Smooth muscle cell (in vitro differentiated cells): ENCODE data around the gene TAF4. TPM values are rescaled to one million over a fixed set of nuclear protein-coding genes. Genes with fewer than 3 reads are reported as not detected.

Experiments
- DNase-seq: peaks from one replicate; lab custom pipeline; 2025; ENCODE audit not compliant: unreplicated experiment; lab: John Stamatoyannopoulos, UW
- H2AFZ ChIP-seq: fragments of 200-600 bp; sonication (generic); 2 replicates; pipeline ENCODE4 v1.6.0; 2016; ENCODE audit warnings: antibody characterized with exemption, low read depth, mild to moderate bottlenecking
- H3F3A ChIP-seq: fragments of 200-600 bp; sonication (generic); 2 replicates; pipeline ENCODE4 v1.6.0; 2017; ENCODE audit warnings: antibody characterized with exemption, low read depth
- H3K27ac ChIP-seq: fragments of 200-600 bp; sonication (generic); 2 replicates; pipeline ENCODE4 v1.5.1; 2016; ENCODE audit warnings: low read depth, mild to moderate bottlenecking
- H3K27me3 ChIP-seq: fragments of 200-600 bp; sonication (generic); 2 replicates; pipeline ENCODE4 v1.6.1; 2016; ENCODE audit warnings: low read depth, mild to moderate bottlenecking
- H3K36me3 ChIP-seq: fragments of 200-600 bp; sonication (generic); 2 replicates; pipeline ENCODE4 v1.5.1; 2016; ENCODE audit warnings: low read depth
- H3K4me1 ChIP-seq: fragments of 200-600 bp; sonication (generic); 2 replicates; pipeline ENCODE4 v1.5.1; 2016; ENCODE audit warnings: low read depth
- H3K4me2 ChIP-seq: fragments of 200-600 bp; sonication (generic); 2 replicates; pipeline ENCODE4 v1.6.0; 2016; ENCODE audit warnings: mild to moderate bottlenecking
- H3K4me3 ChIP-seq: fragments of 200-600 bp; sonication (generic); 2 replicates; pipeline ENCODE4 v1.5.1; 2016; ENCODE audit warnings: mild to moderate bottlenecking
- H3K79me2 ChIP-seq: fragments of 200-600 bp; sonication (generic); 2 replicates; pipeline ENCODE4 v1.6.0; 2016; ENCODE audit warnings: low read depth, mild to moderate bottlenecking
- H3K9ac ChIP-seq: fragments of 200-600 bp; sonication (generic); 2 replicates; pipeline ENCODE4 v1.6.0; 2016; ENCODE audit warnings: low read depth
- H3K9me3 ChIP-seq: fragments of 200-600 bp; sonication (generic); replicated peaks from 2 replicates; pipeline ENCODE4 v1.5.1; 2016; ENCODE audit warnings: low read depth
- H4K20me1 ChIP-seq: fragments of 200-600 bp; sonication (generic); 2 replicates; pipeline ENCODE4 v1.6.0; 2016; ENCODE audit warnings: low read depth
- WGBS: methylation state at CpG from one replicate; pipeline ENCODE4 v1.1.7; 2016; ENCODE audit warnings: low lambda C conversion rate; 5-methylcytosine and 5-hydroxymethylcytosine counted together
- polyA plus RNA-seq: library from polyadenylated mRNA; unstranded; fragments of >200 nt; fragmentation: Nextera tagmentation; extraction: Ambion mirVana; gene quantifications from 2 replicates; pipeline ENCODE4 v1.2.1, GENCODE V29; 2016
- total RNA-seq: library from RNA; depleted of rRNA; stranded (reverse); fragments of >200 nt; gene quantifications from 2 replicates; pipeline ENCODE4 v1.2.3, GENCODE V29; 2014
- TF ChIP-seq, protein P1 (sequence below): fragments of 200-600 bp; sonication (generic); IDR thresholded peaks from 2 replicates; pipeline ENCODE4 v1.5.1; 2017; ENCODE audit warnings: borderline replicate concordance, mild to moderate bottlenecking, antibody characterized with exemption; ENCODE audit not compliant: insufficient read depth, poor library complexity, severe bottlenecking

Gene TAF4
- total and polyA plus RNA-seq, 2 experiments from 2014 or later: 0.67 to 8.5 TPM

DNA sequence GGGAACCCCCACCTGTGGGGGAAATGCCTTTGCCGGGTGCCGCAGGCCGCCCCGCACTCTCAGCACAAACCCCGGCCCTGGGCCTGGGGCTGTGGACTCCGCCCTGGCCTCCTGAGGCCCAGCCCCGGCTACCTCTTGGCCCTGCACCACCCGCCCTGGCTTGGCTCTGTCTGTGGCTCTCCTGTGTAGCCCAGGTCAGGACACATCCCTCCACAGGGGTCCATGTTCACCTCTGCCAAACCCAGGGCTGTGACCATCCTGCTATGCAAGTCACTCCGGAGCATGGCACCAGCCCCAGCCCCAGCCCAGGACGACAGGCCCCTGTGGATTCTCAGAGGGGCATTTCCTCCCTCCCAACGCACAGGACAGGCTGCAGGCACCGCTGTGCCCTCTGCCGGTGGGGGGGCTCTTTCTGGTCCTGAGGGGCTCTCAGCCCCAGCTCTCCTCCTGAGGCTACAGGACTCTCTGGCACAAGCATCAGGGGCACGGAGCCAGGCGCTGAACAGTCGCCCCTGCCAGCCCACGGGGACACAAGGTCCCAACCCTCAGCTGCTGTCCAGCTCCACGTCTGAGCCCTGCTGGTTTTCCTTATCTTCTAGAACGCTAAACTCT is 45.7 kb downstream of the TAF4 start:
- peaks cover 4% of the 10 kb centered on the region for H3K4me1 ChIP-seq
- H3K9ac ChIP-seq: no peak overlapping the region
- DNase-seq: no peak
- no peak overlapping the region for H2AFZ ChIP-seq
- WGBS: 85% methylated on average over 19 of the region's 19 CpGs
- no peaks in the 10 kb centered on the region for H3F3A ChIP-seq
- no peak overlapping the region for H3K4me2 ChIP-seq
- TF ChIP-seq, protein P1, sequence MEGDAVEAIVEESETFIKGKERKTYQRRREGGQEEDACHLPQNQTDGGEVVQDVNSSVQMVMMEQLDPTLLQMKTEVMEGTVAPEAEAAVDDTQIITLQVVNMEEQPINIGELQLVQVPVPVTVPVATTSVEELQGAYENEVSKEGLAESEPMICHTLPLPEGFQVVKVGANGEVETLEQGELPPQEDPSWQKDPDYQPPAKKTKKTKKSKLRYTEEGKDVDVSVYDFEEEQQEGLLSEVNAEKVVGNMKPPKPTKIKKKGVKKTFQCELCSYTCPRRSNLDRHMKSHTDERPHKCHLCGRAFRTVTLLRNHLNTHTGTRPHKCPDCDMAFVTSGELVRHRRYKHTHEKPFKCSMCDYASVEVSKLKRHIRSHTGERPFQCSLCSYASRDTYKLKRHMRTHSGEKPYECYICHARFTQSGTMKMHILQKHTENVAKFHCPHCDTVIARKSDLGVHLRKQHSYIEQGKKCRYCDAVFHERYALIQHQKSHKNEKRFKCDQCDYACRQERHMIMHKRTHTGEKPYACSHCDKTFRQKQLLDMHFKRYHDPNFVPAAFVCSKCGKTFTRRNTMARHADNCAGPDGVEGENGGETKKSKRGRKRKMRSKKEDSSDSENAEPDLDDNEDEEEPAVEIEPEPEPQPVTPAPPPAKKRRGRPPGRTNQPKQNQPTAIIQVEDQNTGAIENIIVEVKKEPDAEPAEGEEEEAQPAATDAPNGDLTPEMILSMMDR: no peak
- no peaks in the 10 kb centered on the region for H3K36me3 ChIP-seq
- no peaks in the 10 kb centered on the region for H3K9me3 ChIP-seq
- H4K20me1 ChIP-seq: peaks cover 94% of the 10 kb centered on the region
- no peak overlapping the region for H3K4me3 ChIP-seq
- peaks cover 65% of the 10 kb centered on the region for H3K79me2 ChIP-seq
- no peak overlapping the region for H3K27ac ChIP-seq
- no peaks in the 10 kb centered on the region for H3K27me3 ChIP-seq

DNA sequence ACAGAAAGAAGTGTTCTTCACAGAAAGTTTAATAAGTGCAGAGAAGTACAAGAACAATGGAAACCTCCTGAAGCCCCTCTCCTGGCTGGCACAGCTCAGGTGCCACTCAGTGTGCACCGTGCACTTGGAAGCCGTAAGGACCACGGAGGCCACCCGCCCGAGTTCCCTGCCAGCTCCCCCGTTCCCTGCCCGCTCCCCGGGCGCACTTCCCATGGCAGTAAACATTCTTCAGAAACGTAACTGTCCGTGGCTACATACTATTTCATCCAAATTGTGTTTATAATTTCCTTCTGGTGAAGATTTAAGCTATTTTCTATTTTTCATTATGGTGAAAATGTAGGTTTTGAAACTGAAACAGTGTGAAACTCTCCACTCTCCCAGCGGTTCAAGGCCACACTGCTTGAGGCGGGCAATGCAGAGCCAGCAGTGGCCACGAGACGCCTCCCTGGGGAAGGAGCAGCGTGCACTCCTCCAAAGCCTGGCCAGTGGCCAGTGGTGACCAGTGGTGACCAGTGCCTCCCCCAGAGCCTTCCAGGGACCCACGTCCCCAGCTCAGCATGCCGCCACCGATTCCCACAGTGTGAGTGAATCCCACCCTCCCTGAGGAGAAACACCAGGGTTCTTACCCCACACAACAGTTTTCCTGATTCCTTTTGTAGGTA is 46.4 kb downstream of the TAF4 start:
- Histone ChIP-seq H3K27me3 (no peaks in the 10 kb centered on the region), H3K4me1 (peaks cover 4% of the 10 kb centered on the region), H3K9me3 (no peaks in the 10 kb centered on the region), H3K4me3 (no peak overlapping the region), H3K9ac (no peak overlapping the region), H3K36me3 (no peaks in the 10 kb centered on the region), H2AFZ (no peak overlapping the region), H4K20me1 (peaks cover 94% of the 10 kb centered on the region), H3K79me2 (peaks cover 63% of the 10 kb centered on the region), H3F3A (no peaks in the 10 kb centered on the region), H3K27ac (no peak overlapping the region), H3K4me2 (no peak overlapping the region)
- TF ChIP-seq, protein P1: no peak
- no peak for DNase-seq
- 95% methylated on average over 19 of the region's 19 CpGs for WGBS

DNA sequence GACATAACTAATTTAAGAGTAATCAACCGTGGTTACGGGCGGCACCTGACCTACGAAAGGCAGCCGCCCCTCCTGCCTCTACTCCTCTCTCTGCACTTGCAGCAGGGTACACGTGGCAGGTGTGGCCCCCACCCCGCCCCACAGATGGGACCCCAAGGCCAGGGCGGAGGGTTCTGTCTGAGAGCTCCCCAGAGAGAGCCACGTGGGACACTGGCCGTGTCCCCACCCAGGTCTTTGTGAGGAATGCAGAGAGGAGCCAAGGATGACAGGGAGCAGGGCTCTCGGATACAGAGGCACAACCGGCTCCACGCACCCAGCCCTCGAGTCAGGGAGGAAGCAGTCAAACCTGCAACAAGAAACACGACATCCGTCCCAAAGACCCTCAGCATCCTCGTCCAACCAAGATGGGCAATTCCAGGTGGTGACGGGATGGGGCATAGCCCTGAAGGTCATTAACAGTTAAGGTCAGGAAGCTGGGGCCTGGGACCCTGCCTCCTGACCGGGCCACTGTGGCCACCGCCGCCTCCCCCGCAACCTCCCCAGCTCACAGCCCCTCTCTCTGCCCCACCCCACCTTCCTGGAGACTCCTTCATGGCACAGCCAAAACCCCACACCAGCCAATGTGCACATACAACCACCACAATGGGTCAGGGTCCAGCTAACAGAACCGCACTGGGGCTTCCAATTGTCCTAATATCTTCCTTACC is 47.1 kb downstream of the TAF4 start:
- Histone ChIP-seq H3K27ac (no peak overlapping the region), H3K79me2 (peaks cover 56% of the 10 kb centered on the region), H3K36me3 (no peaks in the 10 kb centered on the region), H4K20me1 (peaks cover 90% of the 10 kb centered on the region), H3K9me3 (no peaks in the 10 kb centered on the region), H3K9ac (no peak overlapping the region), H3F3A (no peaks in the 10 kb centered on the region), H3K27me3 (no peaks in the 10 kb centered on the region), H3K4me1 (peaks cover 4% of the 10 kb centered on the region), H3K4me2 (no peak overlapping the region), H2AFZ (no peak overlapping the region), H3K4me3 (no peak overlapping the region)
- DNase-seq: no peak
- TF ChIP-seq, protein P1: no peak
- WGBS: 94% methylated on average over 19 of the region's 23 CpGs
